ENCODE measurements around the gene MATN4.

The MATN4 gene

DNA sequence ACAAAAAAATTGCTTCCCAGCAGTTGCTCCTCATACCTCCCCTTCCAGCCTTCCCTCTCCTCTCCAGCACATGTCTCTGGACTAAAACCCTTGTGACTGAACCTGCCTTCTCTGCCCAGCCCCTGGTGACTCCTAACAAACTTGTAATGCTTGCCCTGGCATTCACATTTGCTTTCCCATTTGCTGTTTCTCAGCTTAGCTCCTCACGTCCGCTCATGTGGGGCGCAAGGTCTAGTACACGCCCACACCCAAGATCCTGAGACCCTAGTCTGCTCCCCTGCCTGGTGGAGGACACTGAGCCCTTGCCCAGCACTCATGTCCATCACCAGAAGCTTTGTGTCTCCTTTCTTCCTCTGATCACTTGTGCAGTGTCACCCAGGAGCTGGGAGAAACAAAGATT is 19.7 kb downstream of the MATN4 start:
- TF ChIP-seq GABPA (IDR thresholded peaks at IDR 0.05; ENCODE audit: low read depth) = no peak
- TF ChIP-seq POLR2AphosphoS5 (IDR thresholded peaks at IDR 0.05; ENCODE audit: low read depth) = no peak
- no peak overlapping the region for H3K4me3 ChIP-seq (replicated peaks; ENCODE audit: insufficient read depth, low read length)
- H3K27me3 ChIP-seq (ENCODE audit: insufficient read depth, poor library complexity, severe bottlenecking) = peaks cover 6% of the 10 kb centered on the region
- DNase-seq (ENCODE audit: low read depth in 1 of 2, low spot score in 1 of 2) = no peak
- no peak overlapping the region for H3K27ac ChIP-seq (replicated peaks)

DNA sequence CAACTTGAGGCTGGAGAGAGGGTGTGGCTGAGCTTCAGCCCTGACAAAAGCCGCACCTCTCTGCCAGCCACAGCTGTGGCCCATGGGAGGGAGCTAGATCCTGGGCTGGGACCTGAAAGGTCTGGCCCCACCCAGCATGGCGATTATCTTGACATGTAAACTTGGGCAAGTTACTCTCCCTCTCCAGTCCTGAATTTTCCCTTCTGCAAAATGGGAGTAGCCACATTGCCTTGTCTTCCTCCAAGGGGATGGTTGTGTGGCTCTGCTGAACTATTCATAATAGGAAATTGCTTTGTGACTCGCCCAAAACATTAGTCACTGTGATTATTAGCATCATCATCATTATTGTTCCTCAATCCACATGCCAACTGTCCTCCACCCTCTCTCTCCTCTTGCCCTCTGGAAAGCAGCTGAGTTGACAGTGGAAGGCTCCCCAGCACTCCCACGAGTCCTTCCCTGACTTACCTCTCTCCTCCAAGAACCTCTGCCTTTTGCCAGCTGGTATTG is 24.5 kb downstream of the MATN4 start:
- no peak overlapping the region for H3K27ac ChIP-seq (replicated peaks)
- TF ChIP-seq, protein P1, sequence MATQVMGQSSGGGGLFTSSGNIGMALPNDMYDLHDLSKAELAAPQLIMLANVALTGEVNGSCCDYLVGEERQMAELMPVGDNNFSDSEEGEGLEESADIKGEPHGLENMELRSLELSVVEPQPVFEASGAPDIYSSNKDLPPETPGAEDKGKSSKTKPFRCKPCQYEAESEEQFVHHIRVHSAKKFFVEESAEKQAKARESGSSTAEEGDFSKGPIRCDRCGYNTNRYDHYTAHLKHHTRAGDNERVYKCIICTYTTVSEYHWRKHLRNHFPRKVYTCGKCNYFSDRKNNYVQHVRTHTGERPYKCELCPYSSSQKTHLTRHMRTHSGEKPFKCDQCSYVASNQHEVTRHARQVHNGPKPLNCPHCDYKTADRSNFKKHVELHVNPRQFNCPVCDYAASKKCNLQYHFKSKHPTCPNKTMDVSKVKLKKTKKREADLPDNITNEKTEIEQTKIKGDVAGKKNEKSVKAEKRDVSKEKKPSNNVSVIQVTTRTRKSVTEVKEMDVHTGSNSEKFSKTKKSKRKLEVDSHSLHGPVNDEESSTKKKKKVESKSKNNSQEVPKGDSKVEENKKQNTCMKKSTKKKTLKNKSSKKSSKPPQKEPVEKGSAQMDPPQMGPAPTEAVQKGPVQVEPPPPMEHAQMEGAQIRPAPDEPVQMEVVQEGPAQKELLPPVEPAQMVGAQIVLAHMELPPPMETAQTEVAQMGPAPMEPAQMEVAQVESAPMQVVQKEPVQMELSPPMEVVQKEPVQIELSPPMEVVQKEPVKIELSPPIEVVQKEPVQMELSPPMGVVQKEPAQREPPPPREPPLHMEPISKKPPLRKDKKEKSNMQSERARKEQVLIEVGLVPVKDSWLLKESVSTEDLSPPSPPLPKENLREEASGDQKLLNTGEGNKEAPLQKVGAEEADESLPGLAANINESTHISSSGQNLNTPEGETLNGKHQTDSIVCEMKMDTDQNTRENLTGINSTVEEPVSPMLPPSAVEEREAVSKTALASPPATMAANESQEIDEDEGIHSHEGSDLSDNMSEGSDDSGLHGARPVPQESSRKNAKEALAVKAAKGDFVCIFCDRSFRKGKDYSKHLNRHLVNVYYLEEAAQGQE (IDR thresholded peaks at IDR 0.05; ENCODE audit: insufficient replicate concordance, low read depth) = no peak
- TF ChIP-seq POLR2AphosphoS5 (IDR thresholded peaks at IDR 0.05; ENCODE audit: low read depth) = no peak
- TF ChIP-seq, protein P2, sequence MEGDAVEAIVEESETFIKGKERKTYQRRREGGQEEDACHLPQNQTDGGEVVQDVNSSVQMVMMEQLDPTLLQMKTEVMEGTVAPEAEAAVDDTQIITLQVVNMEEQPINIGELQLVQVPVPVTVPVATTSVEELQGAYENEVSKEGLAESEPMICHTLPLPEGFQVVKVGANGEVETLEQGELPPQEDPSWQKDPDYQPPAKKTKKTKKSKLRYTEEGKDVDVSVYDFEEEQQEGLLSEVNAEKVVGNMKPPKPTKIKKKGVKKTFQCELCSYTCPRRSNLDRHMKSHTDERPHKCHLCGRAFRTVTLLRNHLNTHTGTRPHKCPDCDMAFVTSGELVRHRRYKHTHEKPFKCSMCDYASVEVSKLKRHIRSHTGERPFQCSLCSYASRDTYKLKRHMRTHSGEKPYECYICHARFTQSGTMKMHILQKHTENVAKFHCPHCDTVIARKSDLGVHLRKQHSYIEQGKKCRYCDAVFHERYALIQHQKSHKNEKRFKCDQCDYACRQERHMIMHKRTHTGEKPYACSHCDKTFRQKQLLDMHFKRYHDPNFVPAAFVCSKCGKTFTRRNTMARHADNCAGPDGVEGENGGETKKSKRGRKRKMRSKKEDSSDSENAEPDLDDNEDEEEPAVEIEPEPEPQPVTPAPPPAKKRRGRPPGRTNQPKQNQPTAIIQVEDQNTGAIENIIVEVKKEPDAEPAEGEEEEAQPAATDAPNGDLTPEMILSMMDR (IDR thresholded peaks at IDR 0.05; ENCODE audit: insufficient read depth, low read length) = no peak
- TF ChIP-seq GABPA (IDR thresholded peaks at IDR 0.05; ENCODE audit: low read depth) = no peak
- TF ChIP-seq SPI1 (IDR thresholded peaks at IDR 0.05; ENCODE audit: borderline replicate concordance, low read depth) = no peak
- no peak overlapping the region for H3K4me3 ChIP-seq (replicated peaks; ENCODE audit: insufficient read depth, low read length)
- H3K27me3 ChIP-seq (ENCODE audit: insufficient read depth, poor library complexity, severe bottlenecking) = no peaks in the 10 kb centered on the region
- no peak for DNase-seq (ENCODE audit: low read depth in 1 of 2, low spot score in 1 of 2)

DNA sequence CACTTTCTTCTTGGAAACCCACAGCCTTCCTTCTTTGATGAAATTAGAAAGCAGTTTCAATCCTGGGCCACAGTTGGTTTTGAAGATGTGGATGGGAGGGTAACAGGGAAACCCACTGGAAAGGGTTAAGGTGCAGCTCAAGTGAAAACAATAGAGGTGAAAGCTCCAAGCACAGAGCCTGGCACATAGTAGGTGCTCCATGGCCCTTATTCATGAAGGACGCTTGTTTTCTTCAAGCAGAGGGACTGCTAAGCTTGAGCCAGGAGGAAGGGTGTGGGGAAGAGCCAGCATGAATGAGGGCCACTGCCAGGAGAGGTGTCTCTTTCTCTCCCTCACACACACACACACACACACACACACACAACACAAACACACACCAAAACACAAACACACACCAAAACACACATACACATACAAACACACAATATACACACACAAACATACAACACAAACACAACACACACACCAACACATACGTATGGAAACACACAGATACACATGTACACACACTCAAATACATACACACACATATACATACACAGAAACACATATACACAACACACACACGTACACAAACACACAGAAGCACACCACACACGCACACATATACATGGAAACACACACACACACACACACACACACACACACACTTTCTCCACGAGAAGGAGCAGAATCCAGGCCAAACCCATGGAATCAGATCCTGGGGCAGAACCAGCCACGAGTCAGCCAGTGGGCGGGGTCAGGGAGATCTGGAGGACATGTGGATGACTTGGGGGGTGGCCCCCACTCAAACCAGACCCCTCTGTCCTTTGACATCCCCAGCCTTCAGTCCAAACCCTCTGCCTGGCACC is 25.2 kb downstream of the MATN4 start:
- no peaks in the 10 kb centered on the region for H3K27me3 ChIP-seq (ENCODE audit: insufficient read depth, poor library complexity, severe bottlenecking)
- no peak for DNase-seq (ENCODE audit: low read depth in 1 of 2, low spot score in 1 of 2)
- no peak overlapping the region for H3K27ac ChIP-seq (replicated peaks)
- no peak overlapping the region for H3K4me3 ChIP-seq (replicated peaks; ENCODE audit: insufficient read depth, low read length)
- no peak for TF ChIP-seq GABPA (IDR thresholded peaks at IDR 0.05; ENCODE audit: low read depth)
- no peak for TF ChIP-seq SPI1 (IDR thresholded peaks at IDR 0.05; ENCODE audit: borderline replicate concordance, low read depth)
- TF ChIP-seq, protein P2 (IDR thresholded peaks at IDR 0.05; ENCODE audit: insufficient read depth, low read length) = no peak
- no peak for TF ChIP-seq POLR2AphosphoS5 (IDR thresholded peaks at IDR 0.05; ENCODE audit: low read depth)
- TF ChIP-seq, protein P1 (IDR thresholded peaks at IDR 0.05; ENCODE audit: insufficient replicate concordance, low read depth) = no peak

DNA sequence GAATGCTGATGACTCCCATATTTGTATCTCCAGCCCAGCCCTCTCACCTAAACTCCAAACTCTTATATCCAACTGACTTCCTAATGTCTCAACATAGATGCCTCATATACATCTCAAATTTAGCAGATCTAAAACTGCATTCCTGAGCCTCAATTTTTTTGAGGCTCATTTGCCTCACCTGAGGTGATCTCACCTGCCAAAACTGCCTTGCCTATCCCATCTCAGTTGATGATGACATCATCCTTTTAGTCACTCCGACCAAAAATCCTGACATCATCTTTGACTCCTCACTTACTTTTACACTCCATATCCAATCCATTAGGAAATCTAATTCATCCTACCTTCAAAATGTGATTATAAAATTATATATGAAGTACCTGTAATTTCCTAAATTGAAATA is 28.1 kb downstream of the MATN4 start:
- DNase-seq (ENCODE audit: low read depth in 1 of 2, low spot score in 1 of 2) = no peak
- no peak for TF ChIP-seq GABPA (IDR thresholded peaks at IDR 0.05; ENCODE audit: low read depth)
- TF ChIP-seq POLR2AphosphoS5 (IDR thresholded peaks at IDR 0.05; ENCODE audit: low read depth) = no peak
- TF ChIP-seq, protein P2 (IDR thresholded peaks at IDR 0.05; ENCODE audit: insufficient read depth, low read length) = no peak
- Histone ChIP-seq H3K4me3 (replicated peaks; ENCODE audit: insufficient read depth, low read length) (no peak overlapping the region), H3K27ac (replicated peaks) (no peak overlapping the region), H3K27me3 (ENCODE audit: insufficient read depth, poor library complexity, severe bottlenecking) (no peaks in the 10 kb centered on the region)
